GM18909 (cell line): ENCODE data around the gene FNDC5.

Source experiments
- ATAC-seq: cut with Tn5 transposase; IDR thresholded peaks from one replicate; pipeline ENCODE4 v1.9.1; 2021; ENCODE audit warnings: mild to moderate bottlenecking; ENCODE audit not compliant: unreplicated experiment, poor library complexity

Gene FNDC5

GRCh38 chr1:32868806-32869455 is 1.8 kb downstream of the FNDC5 start:
- no peak for ATAC-seq

- ATAC-seq = no peak
Observed at GRCh38 chr1:32868085-32868484, 2.6 kb downstream of the FNDC5 start.

DNA sequence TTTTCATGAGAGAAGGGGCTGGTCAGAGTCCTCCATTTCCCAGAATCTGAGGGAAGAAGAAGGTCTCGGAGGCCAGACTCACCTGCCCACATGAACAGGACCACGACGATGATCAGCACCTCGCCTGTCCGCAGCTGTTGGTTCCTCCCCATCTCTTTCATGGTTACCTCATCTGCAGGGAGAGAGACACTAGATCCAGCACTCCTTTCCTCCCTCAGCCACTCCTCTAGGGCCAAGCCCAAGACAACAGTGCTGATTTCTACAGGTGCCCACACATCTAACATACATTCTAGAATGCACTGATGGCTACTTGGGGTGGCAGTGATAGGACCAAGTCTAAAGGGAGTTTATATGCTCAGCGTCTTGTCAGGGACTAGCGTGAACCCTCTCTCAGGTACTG is 3.0 kb downstream of the FNDC5 start:
- no peak for ATAC-seq

- ATAC-seq = no peak
Observed at GRCh38 chr1:32867151-32867550, 3.6 kb downstream of the FNDC5 start.

GRCh38 chr1:32865639-32866405 is 4.9 kb downstream of the FNDC5 start:
- no peak for ATAC-seq

GRCh38 chr1:32864375-32865019 is 6.2 kb downstream of the FNDC5 start:
- no peak for ATAC-seq

- no peak for ATAC-seq
Observed at GRCh38 chr1:32863881-32864245, 6.8 kb downstream of the FNDC5 start.

DNA sequence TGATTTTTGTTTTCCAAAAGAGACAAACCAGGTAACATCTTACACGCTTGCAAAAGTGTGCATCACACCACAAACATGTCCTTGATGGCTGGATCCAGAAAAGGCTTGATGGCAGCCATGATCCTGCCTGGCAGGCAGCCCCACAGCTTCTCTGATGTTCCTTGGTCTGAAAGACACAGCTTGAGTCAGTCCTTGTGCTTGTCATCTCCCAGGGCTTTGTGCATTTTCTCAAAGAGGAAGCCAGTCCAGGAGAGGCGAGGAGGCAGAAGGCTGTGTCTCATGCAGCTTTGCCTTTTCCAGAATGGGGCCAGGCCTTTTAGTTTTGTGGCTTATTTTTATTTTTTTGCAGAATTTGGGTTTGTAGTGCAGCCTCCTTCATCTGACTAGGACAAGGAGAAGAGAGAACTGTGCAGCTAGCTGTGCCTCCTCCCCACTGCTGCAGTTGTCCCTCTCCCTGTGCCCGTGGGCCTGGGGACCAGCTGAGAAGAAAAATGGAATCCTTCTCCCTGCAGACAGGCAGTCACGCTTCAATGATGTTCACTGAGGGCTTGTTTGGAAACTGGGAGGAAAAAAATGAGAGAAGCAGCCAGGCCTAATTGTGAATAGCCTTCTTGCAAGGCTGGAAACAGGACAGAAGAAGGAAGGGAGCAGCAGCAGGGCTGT is 7.4 kb downstream of the FNDC5 start:
- no peak for ATAC-seq

- ATAC-seq = no peak
Observed at GRCh38 chr1:32861904-32862695, 8.6 kb downstream of the FNDC5 start.

DNA sequence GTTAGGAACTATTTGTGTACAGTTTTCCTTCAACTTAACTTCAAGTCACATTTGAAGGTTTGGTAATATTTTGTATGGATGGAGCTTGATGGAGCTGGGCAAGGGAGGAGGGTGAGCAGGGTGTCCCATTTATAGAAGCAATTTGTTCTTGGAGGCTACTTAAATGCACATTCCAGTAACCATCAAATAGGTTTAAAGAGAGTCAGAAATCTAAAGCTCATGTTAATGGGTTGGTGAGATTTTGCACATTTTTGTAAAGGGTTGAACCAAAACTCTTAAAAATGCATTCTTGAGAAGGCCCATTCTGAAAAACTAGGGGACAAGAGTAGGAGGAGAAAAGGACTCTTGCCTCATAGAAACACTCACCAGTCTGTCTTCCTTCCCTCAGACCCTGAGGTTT is 10.1 kb downstream of the FNDC5 start:
- ATAC-seq = no peak

DNA sequence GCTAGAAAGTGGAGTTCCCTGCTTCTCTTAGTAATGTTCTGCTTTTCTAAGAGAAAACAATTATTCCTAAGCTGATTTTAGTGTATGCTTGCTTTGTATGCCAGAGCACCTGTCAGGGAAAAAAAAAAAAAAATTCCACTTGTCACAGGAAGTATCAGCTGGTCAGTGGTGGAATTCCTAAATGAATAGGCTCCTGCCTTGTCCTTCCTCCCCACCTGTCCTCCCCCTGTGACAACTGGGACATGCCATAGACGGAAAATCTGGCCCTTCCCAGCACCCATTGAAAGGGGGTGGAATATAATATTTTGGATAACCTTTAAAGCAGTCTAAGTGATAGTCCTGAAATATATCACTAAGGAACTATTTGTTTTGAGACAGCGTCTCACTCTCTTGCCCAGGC is 10.8 kb downstream of the FNDC5 start:
- ATAC-seq = no peak

DNA sequence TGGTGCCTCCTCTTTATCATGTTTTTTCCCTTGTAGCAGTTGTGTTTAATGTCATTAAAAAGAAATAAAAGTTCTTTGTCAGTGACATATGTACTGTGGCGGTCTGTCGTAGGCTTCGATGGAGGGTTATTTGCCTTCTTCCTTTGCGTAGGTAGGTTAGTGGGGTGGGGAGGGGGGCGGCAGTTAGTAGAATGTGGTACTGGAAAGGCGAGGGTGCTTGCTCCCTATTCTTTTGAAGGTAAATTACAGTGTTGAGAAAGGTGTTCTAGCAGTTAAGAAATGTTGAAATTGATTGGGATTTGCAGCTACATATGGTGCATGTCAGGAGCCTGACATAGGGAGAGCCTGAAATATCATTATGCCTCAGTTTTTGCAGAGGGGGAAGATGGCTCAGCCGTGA is 11.9 kb downstream of the FNDC5 start:
- ATAC-seq = no peak

DNA sequence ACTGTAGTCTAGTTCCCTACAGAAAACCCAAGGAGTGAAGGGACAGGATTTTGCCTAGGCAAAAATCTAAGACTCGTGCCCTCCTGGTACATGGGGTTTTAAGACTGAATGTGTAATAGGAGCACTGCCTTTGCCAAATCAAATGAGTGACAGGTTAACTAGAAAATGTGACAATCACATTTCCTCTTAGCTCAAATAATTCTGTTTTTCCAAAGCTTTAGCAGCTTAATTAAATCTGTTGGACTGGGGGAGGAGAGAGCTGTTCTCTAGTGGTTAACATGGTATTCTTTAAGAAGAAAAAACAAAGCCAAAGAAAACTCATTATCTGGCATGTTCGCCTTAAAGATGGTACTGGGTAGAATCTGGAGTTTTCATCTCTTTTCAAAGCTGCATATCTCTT is 12.6 kb downstream of the FNDC5 start:
- ATAC-seq = no peak

DNA sequence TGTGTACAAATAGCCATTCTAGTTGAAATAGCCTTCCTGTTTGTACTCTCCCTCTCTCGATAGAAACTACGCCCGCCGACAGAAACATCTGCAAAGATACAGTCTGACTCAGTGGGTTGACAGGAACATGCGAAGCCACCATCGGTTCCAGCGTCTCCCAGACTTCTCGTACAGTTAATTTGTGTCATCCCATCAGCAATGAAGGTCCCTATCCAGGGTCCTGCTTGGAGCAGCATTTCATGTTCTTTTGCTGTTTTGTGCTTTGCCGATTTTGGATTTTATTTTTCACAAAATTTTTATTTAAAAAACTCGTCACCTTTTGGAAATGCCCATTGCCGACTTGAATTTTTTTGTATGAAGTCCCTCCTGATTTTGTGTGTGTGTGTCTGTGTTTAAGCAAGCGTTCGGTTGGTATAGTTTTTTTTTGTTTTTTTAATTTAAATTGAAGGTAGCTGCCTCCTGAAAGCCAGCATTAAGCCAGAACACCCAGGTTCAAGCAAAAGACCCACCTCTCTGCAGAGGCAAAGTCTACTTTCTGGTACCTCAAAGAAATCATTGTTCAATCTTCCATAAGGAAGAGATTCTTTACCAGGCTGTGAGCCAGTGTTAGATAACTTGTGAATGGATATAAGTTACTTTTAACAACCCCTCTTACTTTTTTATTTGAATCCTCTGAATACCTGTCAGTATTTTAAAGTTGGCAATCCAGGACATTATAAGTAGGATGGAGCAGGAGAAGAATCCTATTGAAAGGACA is 14.7 kb downstream of the FNDC5 start:
- no peak for ATAC-seq

DNA sequence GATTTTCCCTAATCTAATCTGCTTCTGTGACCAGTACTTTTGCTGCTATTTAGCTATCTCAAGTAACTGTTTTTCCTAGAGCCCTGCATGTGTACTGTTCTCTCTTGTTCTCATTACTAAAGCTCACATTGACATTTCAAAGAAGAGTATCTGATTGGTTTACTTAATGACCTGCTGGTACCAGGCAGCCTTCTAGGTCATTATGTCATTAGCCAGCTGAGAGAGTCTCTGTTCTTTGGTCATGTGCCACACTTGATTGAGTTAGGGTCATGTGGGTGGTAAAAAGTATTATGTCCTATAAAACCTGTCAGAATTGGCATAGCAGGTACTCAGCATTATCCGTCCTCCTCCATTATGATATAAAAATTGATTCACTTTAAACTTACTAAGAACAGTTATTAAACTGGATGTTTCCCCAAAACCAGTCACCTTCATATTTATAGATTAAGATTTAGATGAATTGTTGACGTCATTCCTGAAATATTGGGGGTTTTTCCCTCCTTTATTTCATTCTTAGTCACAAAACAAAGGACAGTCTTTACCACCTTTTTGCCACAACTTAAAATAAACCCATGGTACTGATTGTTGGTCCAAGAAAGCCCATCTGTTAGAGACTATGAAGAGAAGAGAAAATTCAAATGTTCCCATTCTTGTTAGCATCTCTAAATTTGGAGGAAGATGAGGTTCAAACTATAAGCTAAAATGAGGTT is 22.2 kb downstream of the FNDC5 start:
- no peak for ATAC-seq

DNA sequence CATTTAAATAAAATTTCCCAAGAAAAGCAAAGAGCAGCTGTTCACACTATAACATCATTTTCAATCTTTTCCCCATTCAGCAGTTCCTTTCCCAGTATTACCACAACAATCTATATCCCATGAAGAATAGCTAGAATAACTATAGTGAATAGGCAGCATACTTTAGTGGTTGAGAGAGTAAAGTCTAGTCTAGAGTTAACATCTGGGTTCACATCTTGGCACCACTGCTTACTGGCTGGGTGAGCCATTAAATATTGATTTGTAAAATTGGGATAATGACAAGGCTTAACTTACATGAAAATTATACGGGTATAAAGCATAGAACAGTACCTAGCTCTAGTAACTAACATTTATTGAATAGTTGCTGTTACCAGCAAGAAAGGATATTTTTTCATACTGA is 38.8 kb downstream of the FNDC5 start:
- ATAC-seq = no peak

DNA sequence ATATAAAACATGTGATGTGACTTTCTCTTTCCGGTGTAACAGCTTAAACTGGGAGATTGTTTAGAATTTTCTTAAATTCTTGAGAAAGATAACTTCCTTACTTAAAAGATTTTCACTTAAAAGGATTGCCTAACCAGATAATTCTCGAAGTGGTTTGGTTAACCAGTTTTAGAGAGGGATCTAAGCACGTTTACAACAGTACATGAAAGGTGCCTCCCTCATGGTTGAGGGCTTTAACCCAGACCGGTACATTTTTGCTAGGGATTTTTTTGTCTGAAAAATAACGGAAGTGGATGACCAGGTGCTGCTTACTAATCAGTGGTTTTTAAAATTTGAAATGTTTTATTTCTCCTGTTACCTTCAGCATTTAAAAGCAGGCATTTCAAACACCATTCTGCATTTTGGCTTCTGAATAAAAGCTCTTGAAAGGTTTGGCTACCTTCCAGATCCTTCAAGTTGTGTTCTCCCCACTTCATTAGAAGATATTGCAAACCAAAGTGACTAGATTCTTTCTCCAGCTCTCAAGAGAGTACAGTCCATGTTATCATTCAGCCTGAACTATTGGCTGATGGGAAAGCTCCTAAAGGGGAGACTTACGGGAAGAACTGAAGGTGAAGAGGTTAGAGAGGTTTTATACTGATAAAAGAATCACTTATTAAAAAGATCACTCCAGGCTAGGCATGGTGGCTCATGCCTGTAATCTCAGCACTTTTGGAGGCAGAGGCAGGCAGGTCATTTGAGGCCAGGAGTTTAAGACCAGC is 40.4 kb downstream of the FNDC5 start:
- no peak for ATAC-seq

GRCh38 chr1:32828341-32828740 is 42.4 kb downstream of the FNDC5 start:
- ATAC-seq = no peak
